GM19025 (cell line): Measurements from ENCODE around the gene GPR17.

Experiments
- ATAC-seq: cut with Tn5 transposase; IDR thresholded peaks from one replicate; pipeline ENCODE4 v1.9.1; 2021; ENCODE audit warnings: mild to moderate bottlenecking, low read depth, moderate library complexity; ENCODE audit not compliant: unreplicated experiment

The GPR17 gene

DNA sequence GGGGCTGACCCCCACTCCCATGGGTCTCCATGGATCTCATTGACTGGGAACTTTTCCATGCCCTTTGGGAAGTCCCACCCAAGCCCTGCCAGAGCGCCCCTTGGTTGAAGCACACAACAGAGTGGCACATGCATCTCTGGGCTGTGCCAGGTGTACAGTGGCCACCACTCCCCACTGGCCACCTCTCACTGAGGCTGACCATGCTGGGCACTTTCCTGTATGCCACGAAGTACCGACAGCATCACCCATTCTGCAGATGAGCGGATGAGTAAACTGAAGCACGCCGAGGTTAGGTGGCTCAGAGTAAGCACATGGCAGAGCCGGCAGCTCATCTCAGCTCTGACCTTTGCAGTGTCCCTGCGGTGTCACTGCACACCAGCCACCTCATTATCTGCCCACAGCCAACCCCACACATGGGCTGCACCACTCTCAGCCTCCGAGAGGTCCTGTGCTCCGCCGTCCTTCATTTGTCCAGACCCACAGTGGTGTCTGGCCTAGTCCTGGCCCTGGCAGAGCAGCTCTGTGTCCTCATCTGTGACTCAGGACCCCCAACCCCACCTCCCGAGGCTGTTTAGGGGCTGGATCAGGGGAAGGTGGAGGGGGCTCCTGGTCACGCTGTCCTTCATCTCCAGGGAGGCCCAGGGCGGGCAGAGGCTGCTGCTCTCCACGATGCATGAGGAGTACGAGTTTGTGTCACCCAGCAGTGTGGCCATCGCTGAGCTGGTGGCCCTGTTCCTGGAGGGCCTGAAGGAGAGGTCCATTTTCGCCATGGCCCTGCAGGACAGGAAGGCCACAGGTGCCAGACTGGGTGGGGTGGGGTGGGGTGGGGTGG, 18.0 kb upstream of the GPR17 start:
- ATAC-seq: no peak

DNA sequence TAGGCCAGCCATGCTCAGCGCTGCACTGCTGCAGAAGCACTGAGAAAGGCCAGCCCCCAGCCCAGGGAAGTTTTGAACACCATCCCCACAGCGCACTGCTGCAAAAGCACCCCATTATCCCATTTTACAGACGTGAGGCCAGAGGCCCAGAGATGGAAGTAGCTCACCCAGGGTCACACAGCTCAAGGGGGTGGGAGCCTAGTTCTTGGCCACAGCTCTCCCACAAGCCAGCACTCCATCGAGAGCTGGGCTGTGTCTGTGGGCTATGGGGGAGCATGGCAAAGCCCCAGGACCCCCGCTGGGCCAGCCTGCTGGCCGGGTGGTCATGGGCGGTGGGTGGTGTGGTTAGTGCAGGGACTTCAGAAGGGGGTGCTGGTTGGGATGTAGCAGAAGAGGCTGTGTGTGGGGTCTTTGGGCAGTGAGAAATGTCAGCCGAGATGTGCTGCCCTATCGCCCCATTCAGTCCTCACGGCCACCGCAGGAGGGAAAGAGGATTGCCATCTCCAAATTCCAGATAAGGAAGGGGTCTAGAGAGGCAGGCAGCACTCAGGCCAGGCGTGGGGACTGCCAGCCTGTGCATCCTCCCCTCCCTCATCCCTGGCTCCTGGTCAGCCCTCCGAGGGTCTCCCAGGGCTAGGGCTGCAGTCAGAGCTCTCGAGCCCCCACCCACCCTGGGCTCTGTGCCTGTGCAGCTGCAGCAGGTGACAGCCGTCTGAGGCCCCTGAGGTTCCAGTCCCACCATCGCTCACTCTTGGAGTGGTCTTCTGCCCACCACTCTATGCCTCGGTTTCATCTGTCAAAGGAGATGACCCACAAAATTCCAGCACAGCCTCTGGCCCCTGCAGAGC, 17.0 kb upstream of the GPR17 start:
- no peak for ATAC-seq

DNA sequence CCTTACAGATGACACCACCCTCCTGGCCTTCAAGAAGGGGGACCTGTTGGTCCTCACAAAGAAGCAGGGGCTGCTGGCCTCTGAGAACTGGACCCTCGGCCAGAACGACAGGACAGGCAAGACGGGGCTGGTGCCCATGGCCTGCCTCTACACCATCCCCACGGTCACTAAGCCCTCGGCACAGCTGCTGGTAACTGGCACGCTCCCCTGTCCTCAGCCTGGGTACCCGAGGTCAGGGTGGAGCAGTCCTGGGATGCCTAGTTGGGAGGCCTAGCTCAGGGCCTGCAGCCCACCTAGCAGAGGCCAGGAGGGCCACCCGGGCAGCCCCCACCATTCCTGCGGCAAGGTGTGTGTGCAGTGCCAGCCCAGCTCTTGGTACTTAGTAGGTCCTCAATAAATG, 16.3 kb upstream of the GPR17 start:
- no peak for ATAC-seq

DNA sequence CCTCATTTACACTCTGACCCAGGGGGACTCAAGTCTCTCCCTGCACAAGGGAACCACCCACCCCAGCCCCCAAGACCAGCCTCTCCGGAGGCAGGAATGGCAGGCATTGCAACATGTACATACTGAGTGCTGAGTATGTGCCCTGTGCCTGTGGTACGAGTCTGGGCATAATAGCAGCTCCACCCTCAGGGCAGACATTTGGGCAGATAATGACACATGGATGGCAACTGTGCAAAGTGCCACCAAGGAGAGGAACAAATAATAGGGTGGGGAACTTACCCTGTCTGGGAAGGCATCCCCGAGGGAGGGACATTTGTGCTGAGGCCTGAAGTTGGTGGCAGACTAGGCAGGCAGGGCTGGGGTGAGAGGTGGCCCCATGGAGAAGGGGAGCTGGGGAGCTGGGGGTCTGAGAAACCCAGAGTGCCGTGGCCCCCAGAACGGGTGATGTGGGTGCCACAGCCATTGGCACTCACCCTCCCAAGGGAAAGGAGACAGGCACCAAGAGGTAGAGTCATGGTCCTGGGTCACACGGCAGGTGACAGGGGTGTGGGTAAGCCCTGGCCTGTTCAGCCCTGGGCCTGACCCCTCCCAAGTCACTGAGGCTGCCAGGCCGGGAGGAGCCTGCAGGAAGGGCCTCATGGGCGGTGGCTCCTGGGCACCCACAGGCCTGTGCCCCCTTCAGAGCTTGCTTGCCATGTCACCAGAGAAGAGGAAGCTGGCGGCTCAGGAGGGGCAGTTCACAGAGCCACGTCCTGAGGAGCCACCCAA, 15.7 kb upstream of the GPR17 start:
- no peak for ATAC-seq

DNA sequence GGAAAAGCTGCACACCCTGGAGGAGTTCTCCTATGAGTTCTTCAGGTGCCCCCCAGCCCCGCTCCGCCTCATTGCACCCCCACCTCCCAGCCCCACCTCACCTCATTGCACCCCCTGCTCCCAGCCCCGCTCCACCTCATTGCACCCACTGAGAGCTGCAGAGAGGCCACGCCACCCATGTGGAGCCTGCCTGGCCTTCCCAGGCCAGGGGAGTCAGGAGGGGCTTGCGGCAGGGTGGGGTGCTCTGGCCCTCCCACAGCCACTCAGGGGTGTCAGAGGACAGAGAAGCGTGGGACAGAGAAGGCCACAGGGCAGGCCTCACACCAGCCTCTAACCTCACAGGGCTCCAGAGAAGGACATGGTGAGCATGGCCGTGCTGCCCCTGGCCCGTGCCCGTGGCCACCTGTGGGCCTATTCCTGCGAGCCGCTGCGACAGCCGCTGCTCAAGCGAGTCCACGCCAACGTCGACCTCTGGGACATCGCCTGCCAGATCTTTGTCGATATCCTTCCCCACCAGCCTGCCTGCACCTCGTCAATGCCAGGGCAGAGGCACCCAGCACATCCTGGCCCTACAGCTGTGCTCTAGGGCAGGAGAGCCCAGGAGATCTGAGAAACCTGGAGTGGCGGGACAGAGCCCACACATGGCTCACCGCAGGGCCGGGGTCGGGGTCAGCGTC, 15.0 kb upstream of the GPR17 start:
- ATAC-seq: no peak

DNA sequence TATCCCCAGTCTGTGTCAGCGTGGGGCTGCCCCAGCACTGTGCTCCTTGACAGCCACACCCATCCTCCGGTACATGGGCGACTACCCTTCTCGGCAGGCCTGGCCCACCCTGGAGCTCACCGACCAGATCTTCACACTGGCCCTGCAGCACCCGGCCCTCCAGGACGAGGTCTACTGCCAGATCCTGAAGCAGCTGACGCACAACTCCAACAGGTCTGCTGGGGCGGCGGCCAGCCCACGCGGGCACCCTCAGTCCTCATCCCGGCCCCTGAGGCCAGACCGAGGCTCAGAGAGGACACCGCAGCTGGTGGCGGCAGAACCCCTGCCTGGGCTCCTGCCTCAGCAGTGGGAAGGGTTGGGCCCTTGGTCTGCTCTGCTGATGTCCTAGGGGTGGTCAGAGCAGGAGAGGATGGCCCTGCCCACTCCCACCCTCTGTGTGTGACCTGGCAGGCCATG, 14.4 kb upstream of the GPR17 start:
- ATAC-seq: no peak

DNA sequence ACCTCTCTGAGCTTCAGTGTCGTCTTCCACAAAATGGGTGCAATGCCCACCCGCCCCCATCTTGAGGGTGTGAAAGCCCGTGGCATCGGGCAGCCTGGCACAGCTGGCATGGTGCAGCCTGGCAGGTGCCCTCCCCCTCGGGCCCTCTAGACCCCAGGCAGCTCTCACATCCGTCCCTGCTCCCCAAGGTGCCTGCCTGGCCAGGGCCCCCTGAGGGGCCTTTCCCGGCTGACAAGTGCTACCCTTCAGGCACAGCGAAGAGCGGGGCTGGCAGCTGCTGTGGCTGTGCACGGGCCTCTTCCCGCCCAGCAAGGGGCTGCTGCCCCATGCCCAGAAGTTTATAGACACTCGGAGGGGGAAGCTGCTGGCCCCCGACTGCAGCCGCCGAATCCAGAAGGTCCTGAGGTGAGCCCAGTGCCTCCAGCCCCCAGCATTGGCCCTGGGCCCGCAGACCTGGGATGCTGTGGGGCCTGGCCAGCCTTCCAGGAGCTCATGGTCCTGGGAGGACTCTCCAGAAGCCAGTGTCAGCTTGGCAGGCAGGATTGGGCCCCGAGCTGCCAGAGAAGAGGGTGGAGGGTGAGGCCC, 13.9 kb upstream of the GPR17 start:
- no peak for ATAC-seq

DNA sequence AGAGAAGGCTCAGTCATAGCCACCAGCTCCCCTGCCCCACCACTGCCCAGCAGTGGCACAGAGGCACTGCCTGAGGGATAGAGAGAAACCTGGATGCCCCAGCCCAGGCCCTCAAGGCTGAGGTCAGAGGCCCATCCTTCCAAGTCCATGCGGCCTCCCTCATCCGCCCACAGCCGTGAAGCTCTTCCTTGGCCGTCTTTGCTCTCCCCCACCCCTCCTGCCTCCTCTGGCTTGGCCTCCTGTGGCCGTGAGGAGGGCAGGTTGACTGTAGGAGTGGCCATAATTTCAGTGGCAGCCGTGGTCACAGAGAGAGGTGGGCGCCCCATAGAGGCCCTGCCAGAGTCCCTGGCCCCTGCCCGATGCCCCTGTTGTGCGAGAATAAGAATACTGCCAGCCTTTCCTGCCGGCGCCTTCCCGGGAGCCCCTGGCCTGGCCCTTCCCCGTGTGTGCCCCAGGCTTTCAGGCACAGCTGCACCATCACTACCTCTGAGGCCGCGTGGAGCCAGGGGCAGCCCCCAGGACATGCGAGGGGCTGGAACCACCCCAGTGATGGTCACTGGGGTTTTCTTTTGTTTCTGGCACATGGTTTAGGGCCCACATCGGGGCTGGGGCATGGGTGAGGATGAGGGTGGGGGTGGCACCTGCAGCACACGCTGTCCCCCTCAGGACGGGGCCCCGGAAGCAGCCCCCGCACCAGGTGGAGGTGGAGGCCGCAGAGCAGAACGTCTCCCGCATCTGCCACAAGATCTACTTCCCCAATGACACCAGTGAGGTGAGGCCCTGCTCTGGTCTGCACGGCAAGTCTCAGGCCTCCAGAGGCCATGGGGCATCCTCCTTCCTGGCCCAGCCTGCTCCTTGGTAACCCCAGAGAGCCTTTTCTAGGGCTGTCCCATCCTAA, 13.1 kb upstream of the GPR17 start:
- ATAC-seq: no peak

DNA sequence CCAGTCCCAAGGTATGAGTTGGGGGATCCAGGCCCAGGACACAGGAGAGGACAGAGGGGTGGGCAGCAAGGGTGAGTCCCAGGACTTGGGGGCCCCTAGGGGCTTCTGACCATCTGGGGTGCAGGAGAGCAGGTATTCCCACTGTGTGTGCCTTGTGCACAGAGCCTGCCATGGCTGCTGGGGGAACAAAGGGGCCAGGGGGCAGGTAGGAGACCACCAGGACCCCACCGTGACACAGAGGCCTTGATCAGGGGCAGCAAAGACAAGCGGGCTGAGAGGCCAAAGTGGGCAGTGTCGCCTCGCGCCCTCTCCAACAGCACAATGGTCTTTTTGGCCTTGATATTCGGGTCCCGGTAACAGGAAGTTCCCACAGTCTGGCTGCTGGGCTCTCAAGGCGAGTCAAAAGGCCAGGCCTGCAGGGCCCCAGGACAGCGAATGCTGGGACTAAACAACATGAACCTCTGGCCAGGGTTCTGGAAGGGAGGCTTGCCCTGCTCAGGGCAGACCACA, 12.3 kb upstream of the GPR17 start:
- no peak for ATAC-seq

DNA sequence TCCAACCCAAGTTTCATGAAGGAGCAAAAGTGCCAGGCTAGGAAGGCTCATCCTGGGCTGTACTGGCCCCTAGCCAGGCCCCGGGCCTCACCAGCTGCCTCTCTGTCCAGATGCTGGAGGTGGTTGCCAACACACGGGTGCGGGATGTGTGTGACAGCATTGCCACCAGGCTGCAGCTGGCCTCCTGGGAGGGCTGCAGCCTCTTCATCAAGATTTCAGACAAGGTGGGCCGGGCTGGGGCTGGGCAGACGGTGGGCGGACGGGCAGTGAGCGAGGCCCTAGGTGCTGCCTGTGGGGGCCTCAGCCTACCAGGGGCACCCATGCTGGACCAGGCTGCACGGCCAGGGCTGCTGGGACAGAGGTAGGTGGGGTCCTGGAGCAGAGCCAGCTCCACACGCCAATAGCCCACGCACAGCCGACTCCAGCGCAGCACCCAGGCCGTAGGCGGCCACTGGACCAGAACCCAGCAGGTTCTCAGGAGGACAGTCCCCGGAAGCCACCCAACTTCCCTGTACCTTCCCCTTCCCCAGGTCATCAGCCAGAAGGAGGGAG, 11.8 kb upstream of the GPR17 start:
- ATAC-seq: no peak

DNA sequence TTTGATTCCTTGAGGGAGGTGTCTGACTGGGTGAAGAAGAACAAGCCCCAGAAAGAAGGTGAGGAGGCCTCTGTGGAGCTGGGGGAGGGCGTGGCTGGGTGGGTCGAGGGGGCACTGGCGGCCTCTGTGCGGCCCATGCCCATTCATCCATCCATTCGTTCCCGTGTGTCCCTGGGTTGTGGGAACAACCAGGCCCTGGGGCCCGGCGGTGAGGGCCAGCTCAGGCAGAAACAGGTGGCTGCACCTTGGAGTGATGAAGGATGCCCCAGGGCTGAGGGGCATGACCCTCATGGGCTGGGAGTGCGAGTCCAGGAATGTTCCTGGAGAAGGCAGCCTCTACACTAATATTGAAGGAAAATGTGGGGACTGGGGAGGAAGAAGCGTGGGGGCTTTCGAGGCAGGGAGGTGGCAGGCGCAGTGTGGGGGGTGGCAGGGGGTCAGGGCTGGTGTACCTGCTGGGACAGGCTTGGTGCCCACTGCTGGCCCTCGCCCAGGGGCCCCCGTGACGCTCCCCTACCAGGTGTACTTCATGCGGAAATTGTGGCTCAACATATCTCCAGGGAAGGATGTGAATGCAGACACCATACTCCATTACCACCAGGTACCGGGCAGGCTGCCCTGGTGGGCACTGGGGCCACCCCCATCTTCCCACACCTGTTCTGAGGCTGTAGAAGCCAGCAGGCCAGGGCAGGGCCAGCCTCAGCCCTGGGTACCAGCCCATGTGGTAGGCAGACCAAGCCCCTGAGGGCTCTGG, 11.2 kb upstream of the GPR17 start:
- ATAC-seq: no peak

DNA sequence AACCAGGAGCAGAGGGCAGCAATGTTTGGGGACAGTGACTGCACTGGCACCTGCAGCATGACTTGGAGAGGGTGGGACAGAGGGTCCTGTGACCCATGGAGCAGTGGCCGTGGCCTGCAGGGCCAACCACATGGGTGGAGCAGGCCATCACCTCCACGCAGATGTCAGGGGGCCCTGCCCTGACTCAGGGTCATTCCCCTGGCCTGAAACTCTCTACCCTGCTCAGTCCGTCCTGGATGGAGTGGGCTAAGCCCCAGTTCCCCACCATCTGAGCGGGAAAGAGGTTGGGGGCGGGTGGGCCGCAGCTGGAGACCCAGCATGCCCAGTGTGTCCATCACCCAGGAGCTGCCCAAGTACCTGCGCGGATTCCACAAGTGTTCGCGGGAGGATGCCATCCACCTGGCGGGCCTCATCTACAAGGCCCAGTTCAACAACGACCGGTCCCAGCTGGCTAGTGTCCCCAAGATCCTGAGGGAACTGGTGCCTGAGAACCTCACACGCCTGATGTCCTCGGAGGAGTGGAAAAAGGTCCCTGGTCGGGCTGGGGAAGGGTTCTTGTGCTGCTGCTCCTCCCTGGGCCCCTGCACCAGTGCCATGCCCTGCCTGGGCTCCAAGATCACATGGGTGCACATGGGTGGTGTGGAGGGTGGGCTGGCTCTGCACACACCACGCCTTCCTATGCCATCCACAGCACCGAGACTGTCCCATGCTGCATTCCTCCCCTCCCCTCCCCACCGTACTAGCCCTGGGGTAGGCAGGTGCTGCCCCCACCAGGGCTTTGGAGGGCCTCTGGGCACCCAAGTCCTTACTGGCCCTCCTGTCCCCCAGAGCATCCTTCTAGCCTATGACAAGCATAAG, 10.3 kb upstream of the GPR17 start:
- no peak for ATAC-seq

DNA sequence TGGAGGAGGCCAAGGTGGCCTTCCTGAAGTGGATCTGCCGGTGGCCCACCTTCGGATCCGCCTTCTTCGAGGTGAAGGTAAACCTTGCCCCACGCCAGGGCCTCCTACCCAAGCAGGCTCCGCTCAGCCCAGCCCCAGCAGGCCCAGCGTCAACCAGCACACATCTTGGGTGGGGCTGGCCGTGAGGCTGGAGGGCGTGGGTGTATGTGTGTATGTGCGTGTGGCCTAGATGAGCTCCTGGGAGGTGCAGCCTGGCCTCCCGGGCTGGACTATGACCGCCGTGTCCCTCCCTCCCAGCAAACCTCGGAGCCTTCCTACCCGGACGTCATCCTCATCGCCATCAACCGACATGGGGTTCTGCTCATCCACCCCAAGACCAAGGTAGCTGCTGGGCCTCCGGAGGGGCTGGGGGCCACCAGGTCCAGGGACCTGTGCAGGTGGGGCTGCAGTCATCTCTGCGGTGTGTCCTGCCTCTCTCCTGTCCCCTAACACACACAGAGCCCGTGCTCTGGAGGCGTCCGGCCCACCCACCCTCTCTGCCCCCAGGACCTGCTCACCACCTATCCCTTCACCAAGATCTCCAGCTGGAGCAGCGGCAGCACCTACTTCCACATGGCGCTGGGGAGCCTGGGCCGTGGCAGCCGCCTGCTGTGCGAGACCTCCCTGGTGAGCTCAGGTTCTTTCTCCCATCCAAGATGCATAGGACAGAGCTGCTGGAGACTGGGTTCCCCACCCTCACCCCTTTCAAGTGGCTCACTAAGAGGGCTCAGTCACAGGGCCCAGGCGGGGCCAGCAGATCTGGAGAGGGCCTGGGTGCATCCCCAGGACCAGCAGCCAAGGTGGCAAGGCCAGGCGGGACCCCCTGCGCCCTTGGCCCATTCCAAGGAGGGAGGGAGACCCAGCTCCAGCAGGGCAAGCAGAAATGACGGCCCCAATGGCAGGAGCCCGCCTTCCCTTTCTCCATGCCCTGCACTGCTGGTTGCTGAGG, 9.4 kb upstream of the GPR17 start:
- no peak for ATAC-seq

DNA sequence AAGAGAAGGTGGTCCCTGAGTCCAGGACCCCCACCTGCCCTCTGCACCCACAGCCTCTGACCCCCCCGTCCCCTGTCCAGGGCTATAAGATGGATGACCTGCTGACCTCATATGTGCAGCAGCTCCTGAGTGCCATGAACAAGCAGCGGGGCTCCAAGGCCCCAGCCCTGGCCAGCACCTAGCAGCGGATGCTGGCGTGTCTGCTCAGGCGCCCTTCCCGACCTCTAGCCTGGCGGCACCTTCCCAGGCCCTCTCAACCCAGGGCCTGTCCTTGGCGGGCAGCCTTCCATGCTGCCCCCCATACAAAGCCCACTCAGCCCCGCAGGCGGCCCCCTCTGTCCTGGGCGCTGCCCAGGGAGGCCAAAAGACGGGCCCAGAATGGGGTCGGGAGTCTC, 8.7 kb upstream of the GPR17 start:
- no peak for ATAC-seq

DNA sequence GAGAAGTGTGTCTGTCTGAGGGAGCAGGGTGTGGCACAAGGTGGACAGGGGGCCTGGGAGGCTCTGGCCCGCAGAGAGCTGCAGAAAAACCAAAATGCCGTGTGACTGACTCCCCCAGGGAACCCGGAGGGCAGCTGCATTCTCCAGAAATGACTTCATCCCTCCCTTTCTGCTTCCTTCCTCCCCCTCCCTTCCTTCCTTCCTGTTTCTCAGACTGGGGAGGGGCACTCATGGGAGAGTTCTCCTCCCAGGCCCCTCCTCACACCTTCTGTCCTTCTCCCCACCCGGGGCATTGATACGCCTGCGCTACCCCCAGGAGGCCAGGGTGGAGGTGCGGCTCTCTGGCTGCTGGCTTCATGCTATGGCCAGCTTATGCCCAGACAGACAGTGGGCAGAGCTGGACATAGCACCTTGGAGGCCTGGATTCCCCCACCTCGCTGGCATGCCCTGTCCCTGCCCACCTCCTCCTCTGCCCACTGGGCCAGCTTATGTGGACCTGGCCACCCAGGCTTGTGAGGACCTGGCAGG, 8.2 kb upstream of the GPR17 start:
- ATAC-seq: no peak
